ENCODE data around the gene AVPR2. TPM values are rescaled to one million over a fixed set of nuclear protein-coding genes. Genes with fewer than 3 reads are reported as not detected.

Gene AVPR2
- total and polyA plus RNA-seq, 9 of the 15 experiments (the other 6 are each of a cell fraction or from before 2014, with no cell fraction given) = not detected

DNA sequence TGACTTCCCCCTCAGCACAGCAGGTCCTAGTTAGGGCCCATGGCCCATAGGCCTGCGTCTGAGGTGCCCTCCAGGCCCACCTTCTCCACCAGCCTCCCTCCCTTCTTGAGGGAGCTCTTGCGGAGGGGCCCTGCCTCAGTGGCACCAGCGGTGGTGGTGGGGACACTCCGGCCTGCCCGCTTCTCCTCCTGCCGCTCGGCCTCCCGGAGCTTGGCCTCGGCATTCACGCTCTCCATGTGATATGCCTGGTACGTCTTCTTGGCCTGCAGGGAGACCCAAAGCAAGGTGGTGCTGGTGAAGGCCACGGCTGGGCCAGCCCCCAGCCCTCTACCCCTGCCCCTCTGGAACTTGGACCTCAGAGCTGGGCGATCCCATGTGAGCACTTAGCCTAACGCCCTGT lies 16.1 kb downstream of the AVPR2 start:
- Histone ChIP-seq H4K20me1 (replicated peaks; ENCODE audit: control insufficient read depth, insufficient read depth, low read length) (no peaks in the 10 kb centered on the region), H3K9me1 (ENCODE audit: control insufficient read depth, insufficient read depth, low read length) (no peaks in the 10 kb centered on the region), H2AFZ (ENCODE audit: low read depth, low read length) (no peak overlapping the region), H3K27me3 (ENCODE audit: control insufficient read depth in 2 of 2, insufficient read depth in 2 of 2, low read length in 2 of 2) (no peaks in the 10 kb centered on the region), H3K4me1 (replicated peaks in 1 of 2; ENCODE audit: control insufficient read depth in 2 of 2, insufficient read depth in 2 of 2, low read length in 2 of 2) (peaks cover 12 to 26% of the 10 kb centered on the region in 2 experiments; a peak in 4 of 5 replicates), H3K4me3 (no peak overlapping the region), H3K9me3 (replicated peaks; ENCODE audit: control insufficient read depth, insufficient read depth, low read depth, low read length) (no peaks in the 10 kb centered on the region), H3K4me2 (ENCODE audit: insufficient read depth, low read length) (no peak overlapping the region), H3K27ac (ENCODE audit: extremely low read depth, low read depth, low read length) (no peak overlapping the region), H3K36me3 (ENCODE audit: control insufficient read depth, insufficient read depth, low read length) (peaks cover 37% of the 10 kb centered on the region; the same call in 2 of the 3 replicates), H3K79me2 (ENCODE audit: control insufficient read depth, insufficient read depth, low read length) (peaks cover 24% of the 10 kb centered on the region), H3K9ac (ENCODE audit: insufficient read depth in 1 of 2, low read depth in 2 of 2, low read length in 2 of 2) (peak overlapping the region in 1 of 2 experiments; percentile 17; a peak in 1 of 4 replicates)
- FAIRE-seq = no peak
- WGBS (ENCODE audit: insufficient coverage, low coverage, missing lambda C conversion rate) = 82% methylated on average over 5 of the region's 14 CpGs
- ATAC-seq = no peak
- no TSS peak for BruUV-seq (replicated peaks)
- in situ Hi-C loops (cut with MboI) = no loop called here
- intact Hi-C loops (cut with micrococcal nuclease) = no loop called here
- DNase-seq (ENCODE audit: extremely low read depth in 1 of 4, low spot score in 3 of 4) = no peak
- ChIA-PET CTCF (ENCODE audit: low intra/inter-chr PET ratio) (no interaction called here), POLR2A (no interaction called here)
- TF ChIP-seq PHB2 (IDR thresholded peaks at IDR 0.05; ENCODE audit: low read depth) = no peak
- TF ChIP-seq, protein P1, sequence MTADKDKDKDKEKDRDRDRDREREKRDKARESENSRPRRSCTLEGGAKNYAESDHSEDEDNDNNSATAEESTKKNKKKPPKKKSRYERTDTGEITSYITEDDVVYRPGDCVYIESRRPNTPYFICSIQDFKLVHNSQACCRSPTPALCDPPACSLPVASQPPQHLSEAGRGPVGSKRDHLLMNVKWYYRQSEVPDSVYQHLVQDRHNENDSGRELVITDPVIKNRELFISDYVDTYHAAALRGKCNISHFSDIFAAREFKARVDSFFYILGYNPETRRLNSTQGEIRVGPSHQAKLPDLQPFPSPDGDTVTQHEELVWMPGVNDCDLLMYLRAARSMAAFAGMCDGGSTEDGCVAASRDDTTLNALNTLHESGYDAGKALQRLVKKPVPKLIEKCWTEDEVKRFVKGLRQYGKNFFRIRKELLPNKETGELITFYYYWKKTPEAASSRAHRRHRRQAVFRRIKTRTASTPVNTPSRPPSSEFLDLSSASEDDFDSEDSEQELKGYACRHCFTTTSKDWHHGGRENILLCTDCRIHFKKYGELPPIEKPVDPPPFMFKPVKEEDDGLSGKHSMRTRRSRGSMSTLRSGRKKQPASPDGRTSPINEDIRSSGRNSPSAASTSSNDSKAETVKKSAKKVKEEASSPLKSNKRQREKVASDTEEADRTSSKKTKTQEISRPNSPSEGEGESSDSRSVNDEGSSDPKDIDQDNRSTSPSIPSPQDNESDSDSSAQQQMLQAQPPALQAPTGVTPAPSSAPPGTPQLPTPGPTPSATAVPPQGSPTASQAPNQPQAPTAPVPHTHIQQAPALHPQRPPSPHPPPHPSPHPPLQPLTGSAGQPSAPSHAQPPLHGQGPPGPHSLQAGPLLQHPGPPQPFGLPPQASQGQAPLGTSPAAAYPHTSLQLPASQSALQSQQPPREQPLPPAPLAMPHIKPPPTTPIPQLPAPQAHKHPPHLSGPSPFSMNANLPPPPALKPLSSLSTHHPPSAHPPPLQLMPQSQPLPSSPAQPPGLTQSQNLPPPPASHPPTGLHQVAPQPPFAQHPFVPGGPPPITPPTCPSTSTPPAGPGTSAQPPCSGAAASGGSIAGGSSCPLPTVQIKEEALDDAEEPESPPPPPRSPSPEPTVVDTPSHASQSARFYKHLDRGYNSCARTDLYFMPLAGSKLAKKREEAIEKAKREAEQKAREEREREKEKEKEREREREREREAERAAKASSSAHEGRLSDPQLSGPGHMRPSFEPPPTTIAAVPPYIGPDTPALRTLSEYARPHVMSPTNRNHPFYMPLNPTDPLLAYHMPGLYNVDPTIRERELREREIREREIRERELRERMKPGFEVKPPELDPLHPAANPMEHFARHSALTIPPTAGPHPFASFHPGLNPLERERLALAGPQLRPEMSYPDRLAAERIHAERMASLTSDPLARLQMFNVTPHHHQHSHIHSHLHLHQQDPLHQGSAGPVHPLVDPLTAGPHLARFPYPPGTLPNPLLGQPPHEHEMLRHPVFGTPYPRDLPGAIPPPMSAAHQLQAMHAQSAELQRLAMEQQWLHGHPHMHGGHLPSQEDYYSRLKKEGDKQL (CRISPR knock-in tag; IDR thresholded peaks at IDR 0.05; ENCODE audit: borderline replicate concordance) = no peak
- TF ChIP-seq MCM7 (IDR thresholded peaks at IDR 0.05) = no peak
- TF ChIP-seq LARP7 (IDR thresholded peaks at IDR 0.05) = no peak
- no peak for TF ChIP-seq HNRNPUL1 (IDR thresholded peaks at IDR 0.05; ENCODE audit: low read length)
- no peak for TF ChIP-seq CC2D1A (IDR thresholded peaks at IDR 0.05)
- no peak for TF ChIP-seq RBM25 (IDR thresholded peaks at IDR 0.05; ENCODE audit: low read depth, low read length, severe bottlenecking)
- TF ChIP-seq, protein P2, sequence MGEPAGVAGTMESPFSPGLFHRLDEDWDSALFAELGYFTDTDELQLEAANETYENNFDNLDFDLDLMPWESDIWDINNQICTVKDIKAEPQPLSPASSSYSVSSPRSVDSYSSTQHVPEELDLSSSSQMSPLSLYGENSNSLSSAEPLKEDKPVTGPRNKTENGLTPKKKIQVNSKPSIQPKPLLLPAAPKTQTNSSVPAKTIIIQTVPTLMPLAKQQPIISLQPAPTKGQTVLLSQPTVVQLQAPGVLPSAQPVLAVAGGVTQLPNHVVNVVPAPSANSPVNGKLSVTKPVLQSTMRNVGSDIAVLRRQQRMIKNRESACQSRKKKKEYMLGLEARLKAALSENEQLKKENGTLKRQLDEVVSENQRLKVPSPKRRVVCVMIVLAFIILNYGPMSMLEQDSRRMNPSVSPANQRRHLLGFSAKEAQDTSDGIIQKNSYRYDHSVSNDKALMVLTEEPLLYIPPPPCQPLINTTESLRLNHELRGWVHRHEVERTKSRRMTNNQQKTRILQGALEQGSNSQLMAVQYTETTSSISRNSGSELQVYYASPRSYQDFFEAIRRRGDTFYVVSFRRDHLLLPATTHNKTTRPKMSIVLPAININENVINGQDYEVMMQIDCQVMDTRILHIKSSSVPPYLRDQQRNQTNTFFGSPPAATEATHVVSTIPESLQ (CRISPR knock-in tag; IDR thresholded peaks at IDR 0.05) = no peak
- TF ChIP-seq KLF10 (CRISPR knock-in tag; IDR thresholded peaks at IDR 0.05) = no peak
- TF ChIP-seq KAT2B (IDR thresholded peaks at IDR 0.05; ENCODE audit: low read depth, low read length) = no peak
- no peak for TF ChIP-seq SMARCC2 (IDR thresholded peaks at IDR 0.05; ENCODE audit: low read depth)
- TF ChIP-seq, protein P3, sequence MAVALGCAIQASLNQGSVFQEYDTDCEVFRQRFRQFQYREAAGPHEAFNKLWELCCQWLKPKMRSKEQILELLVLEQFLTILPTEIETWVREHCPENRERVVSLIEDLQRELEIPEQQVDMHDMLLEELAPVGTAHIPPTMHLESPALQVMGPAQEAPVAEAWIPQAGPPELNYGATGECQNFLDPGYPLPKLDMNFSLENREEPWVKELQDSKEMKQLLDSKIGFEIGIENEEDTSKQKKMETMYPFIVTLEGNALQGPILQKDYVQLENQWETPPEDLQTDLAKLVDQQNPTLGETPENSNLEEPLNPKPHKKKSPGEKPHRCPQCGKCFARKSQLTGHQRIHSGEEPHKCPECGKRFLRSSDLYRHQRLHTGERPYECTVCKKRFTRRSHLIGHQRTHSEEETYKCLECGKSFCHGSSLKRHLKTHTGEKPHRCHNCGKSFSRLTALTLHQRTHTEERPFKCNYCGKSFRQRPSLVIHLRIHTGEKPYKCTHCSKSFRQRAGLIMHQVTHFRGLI (CRISPR knock-in tag; IDR thresholded peaks at IDR 0.05) = no peak
- no peak for TF ChIP-seq CBX5 (IDR thresholded peaks at IDR 0.05; ENCODE audit: borderline replicate concordance, low read depth)

All from K562 (cell line).